ENCODE results near the gene FURIN. TPM values are rescaled to one million over a fixed set of nuclear protein-coding genes. Genes with fewer than 3 reads are reported as not detected.

FURIN gene
- polyA plus RNA-seq, 1 of the 3 experiments (the other 2 are of a cell fraction), result 40.8 TPM

DNA sequence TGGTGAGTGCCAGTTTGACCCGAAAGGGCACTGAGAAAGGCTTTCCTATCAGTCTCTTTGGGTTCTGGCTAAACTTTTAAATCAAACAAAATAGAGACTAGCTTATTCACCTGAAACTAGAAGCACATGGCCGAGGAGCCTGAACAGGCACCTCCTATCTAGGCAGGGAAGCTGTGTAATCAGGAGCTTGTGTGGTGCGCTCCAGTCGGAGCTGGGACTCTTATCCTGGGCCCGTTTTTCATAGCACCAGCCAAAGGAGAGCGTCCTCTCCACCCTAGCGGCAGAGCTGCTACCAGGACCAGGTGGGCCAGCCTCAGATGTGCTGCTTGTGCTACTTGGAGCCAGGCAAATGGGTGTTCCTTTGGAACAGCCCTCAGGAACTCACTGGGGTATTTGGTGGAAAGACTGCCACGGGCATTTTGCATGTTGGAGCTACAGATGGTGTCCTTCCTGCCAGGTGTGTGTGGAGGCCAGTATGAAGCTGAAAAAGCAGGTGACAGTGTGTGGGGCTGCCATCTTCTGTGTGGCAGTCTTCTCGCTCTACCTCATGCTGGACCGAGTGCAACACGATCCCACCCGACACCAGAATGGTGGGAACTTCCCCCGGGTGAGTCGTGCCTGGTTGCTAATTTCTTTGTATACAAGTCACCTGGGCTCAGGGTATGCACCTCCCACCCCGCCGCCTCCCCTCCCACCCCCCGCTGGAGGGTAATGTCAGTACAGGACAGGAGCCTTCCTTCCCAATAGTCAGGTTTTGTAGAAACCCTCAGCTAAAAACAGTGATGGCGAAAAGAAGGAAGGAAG, 35.5 kb downstream of the FURIN start:
- TF ChIP-seq, protein P1, sequence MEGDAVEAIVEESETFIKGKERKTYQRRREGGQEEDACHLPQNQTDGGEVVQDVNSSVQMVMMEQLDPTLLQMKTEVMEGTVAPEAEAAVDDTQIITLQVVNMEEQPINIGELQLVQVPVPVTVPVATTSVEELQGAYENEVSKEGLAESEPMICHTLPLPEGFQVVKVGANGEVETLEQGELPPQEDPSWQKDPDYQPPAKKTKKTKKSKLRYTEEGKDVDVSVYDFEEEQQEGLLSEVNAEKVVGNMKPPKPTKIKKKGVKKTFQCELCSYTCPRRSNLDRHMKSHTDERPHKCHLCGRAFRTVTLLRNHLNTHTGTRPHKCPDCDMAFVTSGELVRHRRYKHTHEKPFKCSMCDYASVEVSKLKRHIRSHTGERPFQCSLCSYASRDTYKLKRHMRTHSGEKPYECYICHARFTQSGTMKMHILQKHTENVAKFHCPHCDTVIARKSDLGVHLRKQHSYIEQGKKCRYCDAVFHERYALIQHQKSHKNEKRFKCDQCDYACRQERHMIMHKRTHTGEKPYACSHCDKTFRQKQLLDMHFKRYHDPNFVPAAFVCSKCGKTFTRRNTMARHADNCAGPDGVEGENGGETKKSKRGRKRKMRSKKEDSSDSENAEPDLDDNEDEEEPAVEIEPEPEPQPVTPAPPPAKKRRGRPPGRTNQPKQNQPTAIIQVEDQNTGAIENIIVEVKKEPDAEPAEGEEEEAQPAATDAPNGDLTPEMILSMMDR (IDR thresholded peaks at IDR 0.05), result no peak
- peak; percentile 25; the same call in 1 of the 2 replicates for TF ChIP-seq MXI1 (IDR thresholded peaks at IDR 0.05; ENCODE audit: low read depth, low read length)
- Histone ChIP-seq H3F3A (replicated peaks; ENCODE audit: insufficient read depth) (peaks cover 10% of the 10 kb centered on the region), H4K20me1 (ENCODE audit: insufficient read depth) (no peaks in the 10 kb centered on the region), H3K9me2 (no peaks in the 10 kb centered on the region), H2AFZ (ENCODE audit: low read depth) (no peak overlapping the region), H3K27me3 (ENCODE audit: insufficient read depth) (no peaks in the 10 kb centered on the region), H3K9me3 (no peaks in the 10 kb centered on the region), H3K4me3 (ENCODE audit: low read depth in 2 of 2, low read length in 1 of 2) (peak overlapping the region; percentile 68 to 71), H3K36me3 (replicated peaks in 1 of 2; ENCODE audit: control insufficient read depth in 1 of 2, insufficient read depth in 2 of 2, low read length in 1 of 2) (peaks cover 0 to 29% of the 10 kb centered on the region in 2 experiments), H3K4me2 (peak overlapping the region; percentile 94), H3K79me2 (ENCODE audit: insufficient read depth) (no peaks in the 10 kb centered on the region), H3K27ac (ENCODE audit: low read depth in 2 of 2, low read length in 1 of 2) (no peak overlapping the region), H3K9ac (peak overlapping the region; percentile 56; the same call in 1 of the 2 replicates), H3K4me1 (ENCODE audit: control insufficient read depth in 1 of 2, insufficient read depth in 2 of 2, low read depth in 1 of 2, low read length in 1 of 2) (peaks cover 3 to 11% of the 10 kb centered on the region in 2 experiments; a peak in 2 of 4 replicates)
- 89% methylated on average over 17 of the region's 18 CpGs for WGBS (ENCODE audit: low lambda C conversion rate)
- no peak for DNase-seq
- ChIA-PET POLR2A (interaction anchor here (1.1 kb wide), 1 partner anchor 31 kb away, joined by 6 read pairs; the partner anchor contains the start of gene UNC45A), CTCF (interaction anchor here (1.4 to 7.5 kb wide), 7 partner anchors 9 to 256 kb away, joined by 4 to 121 read pairs (median 6); partner anchors contain the start of genes HDDC3 and UNC45A)

DNA sequence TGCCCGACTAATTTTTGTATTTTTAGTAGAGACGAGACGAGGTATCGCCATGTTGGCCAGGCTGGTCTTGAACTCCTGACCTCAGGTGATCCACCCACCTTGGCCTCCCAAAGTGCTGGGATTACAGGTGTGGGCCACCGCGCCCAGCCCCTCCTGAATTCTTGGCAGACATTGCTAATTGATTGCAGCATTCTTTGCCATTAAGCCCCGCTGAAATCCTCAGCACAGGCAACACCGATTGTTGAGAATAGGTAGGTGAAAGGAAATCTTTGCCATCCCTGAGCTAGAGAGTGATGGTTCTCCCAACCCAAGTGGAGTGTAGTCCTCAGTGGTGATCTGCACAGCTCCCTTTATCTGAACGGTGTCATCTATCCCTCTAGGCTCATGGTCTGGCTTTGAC, 36.4 kb downstream of the FURIN start:
- Histone ChIP-seq H4K20me1 (ENCODE audit: insufficient read depth) (no peaks in the 10 kb centered on the region), H3K36me3 (replicated peaks in 1 of 2; ENCODE audit: control insufficient read depth in 1 of 2, insufficient read depth in 2 of 2, low read length in 1 of 2) (peaks cover 0 to 29% of the 10 kb centered on the region in 2 experiments), H3K4me1 (ENCODE audit: control insufficient read depth in 1 of 2, insufficient read depth in 2 of 2, low read depth in 1 of 2, low read length in 1 of 2) (peaks cover 3 to 11% of the 10 kb centered on the region in 2 experiments; a peak in 2 of 4 replicates), H3K4me2 (no peak overlapping the region), H3K79me2 (ENCODE audit: insufficient read depth) (no peaks in the 10 kb centered on the region), H3K27ac (ENCODE audit: low read depth in 2 of 2, low read length in 1 of 2) (no peak overlapping the region), H2AFZ (ENCODE audit: low read depth) (no peak overlapping the region), H3K9me2 (no peaks in the 10 kb centered on the region), H3K9ac (no peak overlapping the region), H3K9me3 (no peaks in the 10 kb centered on the region), H3K4me3 (ENCODE audit: low read depth in 2 of 2, low read length in 1 of 2) (no peak overlapping the region), H3F3A (replicated peaks; ENCODE audit: insufficient read depth) (peaks cover 10% of the 10 kb centered on the region), H3K27me3 (ENCODE audit: insufficient read depth) (no peaks in the 10 kb centered on the region)
- CTCF ChIA-PET, result interaction anchor here (0.9 to 7.5 kb wide), 5 partner anchors 19 to 257 kb away, joined by 3 to 121 read pairs (median 5); partner anchors contain the start of genes HDDC3 and UNC45A
- POLR2A ChIA-PET, result no interaction called here
- WGBS (ENCODE audit: low lambda C conversion rate), result 100% methylated on average over 9 of the region's 9 CpGs
- TF ChIP-seq YY1 (IDR thresholded peaks at IDR 0.05; ENCODE audit: low read depth) (no peak), FOXM1 (IDR thresholded peaks at IDR 0.05; ENCODE audit: low read depth) (no peak), MXI1 (IDR thresholded peaks at IDR 0.05; ENCODE audit: low read depth, low read length) (no peak), RCOR1 (IDR thresholded peaks at IDR 0.05; ENCODE audit: low read length) (no peak), FOXJ3 (CRISPR knock-in tag; IDR thresholded peaks at IDR 0.05) (no peak), RAD21 (IDR thresholded peaks at IDR 0.05; ENCODE audit: low read length) (no peak), NRF1 (IDR thresholded peaks at IDR 0.05; ENCODE audit: low read depth, low read length) (no peak), JUND (IDR thresholded peaks at IDR 0.05) (no peak), ELF1 (IDR thresholded peaks at IDR 0.05) (no peak), TCF12 (IDR thresholded peaks at IDR 0.05) (no peak), NFIC (IDR thresholded peaks at IDR 0.05; ENCODE audit: borderline replicate concordance) (no peak), GABPA (IDR thresholded peaks at IDR 0.05; ENCODE audit: low read depth) (no peak)
- TF ChIP-seq, protein P2, sequence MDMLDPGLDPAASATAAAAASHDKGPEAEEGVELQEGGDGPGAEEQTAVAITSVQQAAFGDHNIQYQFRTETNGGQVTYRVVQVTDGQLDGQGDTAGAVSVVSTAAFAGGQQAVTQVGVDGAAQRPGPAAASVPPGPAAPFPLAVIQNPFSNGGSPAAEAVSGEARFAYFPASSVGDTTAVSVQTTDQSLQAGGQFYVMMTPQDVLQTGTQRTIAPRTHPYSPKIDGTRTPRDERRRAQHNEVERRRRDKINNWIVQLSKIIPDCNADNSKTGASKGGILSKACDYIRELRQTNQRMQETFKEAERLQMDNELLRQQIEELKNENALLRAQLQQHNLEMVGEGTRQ (IDR thresholded peaks at IDR 0.05; ENCODE audit: borderline replicate concordance, low read depth, low read length), result no peak
- TF ChIP-seq, protein P3, sequence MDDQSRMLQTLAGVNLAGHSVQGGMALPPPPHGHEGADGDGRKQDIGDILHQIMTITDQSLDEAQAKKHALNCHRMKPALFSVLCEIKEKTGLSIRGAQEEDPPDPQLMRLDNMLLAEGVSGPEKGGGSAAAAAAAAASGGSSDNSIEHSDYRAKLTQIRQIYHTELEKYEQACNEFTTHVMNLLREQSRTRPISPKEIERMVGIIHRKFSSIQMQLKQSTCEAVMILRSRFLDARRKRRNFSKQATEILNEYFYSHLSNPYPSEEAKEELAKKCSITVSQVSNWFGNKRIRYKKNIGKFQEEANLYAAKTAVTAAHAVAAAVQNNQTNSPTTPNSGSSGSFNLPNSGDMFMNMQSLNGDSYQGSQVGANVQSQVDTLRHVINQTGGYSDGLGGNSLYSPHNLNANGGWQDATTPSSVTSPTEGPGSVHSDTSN (IDR thresholded peaks at IDR 0.05), result no peak
- TF ChIP-seq, protein P1 (IDR thresholded peaks at IDR 0.05), result no peak
- TF ChIP-seq, protein P4, sequence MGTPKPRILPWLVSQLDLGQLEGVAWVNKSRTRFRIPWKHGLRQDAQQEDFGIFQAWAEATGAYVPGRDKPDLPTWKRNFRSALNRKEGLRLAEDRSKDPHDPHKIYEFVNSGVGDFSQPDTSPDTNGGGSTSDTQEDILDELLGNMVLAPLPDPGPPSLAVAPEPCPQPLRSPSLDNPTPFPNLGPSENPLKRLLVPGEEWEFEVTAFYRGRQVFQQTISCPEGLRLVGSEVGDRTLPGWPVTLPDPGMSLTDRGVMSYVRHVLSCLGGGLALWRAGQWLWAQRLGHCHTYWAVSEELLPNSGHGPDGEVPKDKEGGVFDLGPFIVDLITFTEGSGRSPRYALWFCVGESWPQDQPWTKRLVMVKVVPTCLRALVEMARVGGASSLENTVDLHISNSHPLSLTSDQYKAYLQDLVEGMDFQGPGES (IDR thresholded peaks at IDR 0.05; ENCODE audit: low read depth, low read length), result no peak
- DNase-seq, result no peak
